Neural progenitor cell (in vitro differentiated cells): ENCODE results near the gene SCPEP1.

Source experiments
- CTCF ChIP-seq: fragments of 200-600 bp; sonication (generic); IDR thresholded peaks from 2 replicates; pipeline ENCODE4 v1.5.1; 2017; ENCODE audit warnings: antibody characterized with exemption, mild to moderate bottlenecking
- EZH2 ChIP-seq: fragments of 200-600 bp; sonication (generic); IDR thresholded peaks from 2 replicates; pipeline ENCODE4 v1.6.1; 2017; ENCODE audit warnings: antibody characterized with exemption, mild to moderate bottlenecking, moderate library complexity
- EZH2phosphoT487 ChIP-seq: fragments of 200-600 bp; sonication (generic); IDR thresholded peaks from 2 replicates; pipeline ENCODE4 v1.6.1; 2017; ENCODE audit warnings: antibody characterized with exemption

GRCh38 chr17:56943505-56944125 is 34.3 kb upstream of the SCPEP1 start:
- TF ChIP-seq CTCF (no peak), EZH2 (no peak), EZH2phosphoT487 (no peak)
